Panc1 (cell line): ENCODE results near the gene S100A10. TPM values are rescaled to one million over a fixed set of nuclear protein-coding genes. Genes with fewer than 3 reads are reported as not detected.

Experiments
- ATAC-seq: fragments of 200-7000 bp; cut with Tn5 transposase; 2 replicates; pipeline ENCODE4 v1.9.1; 2020; ENCODE audit warnings: mild to moderate bottlenecking, moderate library complexity
- BruUV-seq: library from RNA; stranded (reverse); fragments of 400-500 nt; replicated peaks from 2 replicates; lab custom pipeline; 2021; lab: Mats Ljungman, UMichigan
- CTCF ChIA-PET: fragments of 300-600 bp; sonication (Branson Sonifier 250); formaldehyde crosslinking; loops from one replicate; lab custom pipeline; 2022; ENCODE audit warnings: antibody characterized with exemption; lab: Charles Lee
- POLR2A ChIA-PET: fragments of 300-600 bp; sonication (Branson Sonifier 250); formaldehyde crosslinking; loops from one replicate; lab custom pipeline; 2022; ENCODE audit warnings: antibody characterized with exemption; lab: Charles Lee
- DNase-seq: peaks from one replicate; pipeline ENCODE4 v3.0.0-alpha.2; 2010; ENCODE audit warnings: low read depth, low spot score
- H3K27ac ChIP-seq: 2 replicates; pipeline ENCODE4 v1.5.1; 2011; ENCODE audit warnings: mild to moderate bottlenecking, low read length, inconsistent platforms
- H3K27me3 ChIP-seq: fragments of 200-500 bp; sonication (Bioruptor generic); 2 replicates; pipeline ENCODE4 v1.6.0; 2014; ENCODE audit warnings: low read length, inconsistent platforms; ENCODE audit not compliant: control insufficient read depth, insufficient read depth
- H3K36me3 ChIP-seq: fragments of 200-500 bp; sonication (Bioruptor generic); 2 replicates; pipeline ENCODE4 v1.5.1; 2014; ENCODE audit warnings: inconsistent platforms, mild to moderate bottlenecking, low read length, moderate library complexity; ENCODE audit not compliant: control insufficient read depth, insufficient read depth
- H3K4me1 ChIP-seq: 2 replicates; pipeline ENCODE4 v1.5.1; 2011; ENCODE audit warnings: inconsistent platforms, mild to moderate bottlenecking, low read length, moderate library complexity; ENCODE audit not compliant: control insufficient read depth, insufficient read depth
- H3K4me3 ChIP-seq, 2 experiments: 2 replicates each; pipeline ENCODE4 v1.5.1; 2011 to 2012; ENCODE audit warnings: low read depth in 2 of 2, low read length in 2 of 2, mild to moderate bottlenecking in 2 of 2, inconsistent platforms in 1 of 2, moderate library complexity in 1 of 2
- H3K9me3 ChIP-seq: fragments of 200-500 bp; sonication (Bioruptor generic); 2 replicates; pipeline ENCODE4 v1.5.1; 2014; ENCODE audit warnings: low read depth, mild to moderate bottlenecking, inconsistent platforms, low read length, moderate library complexity; ENCODE audit not compliant: control insufficient read depth, insufficient read depth
- POLR2AphosphoS5 ChIP-seq: IDR thresholded peaks from 2 replicates; pipeline ENCODE4 v1.6.1; 2012; ENCODE audit warnings: mild to moderate bottlenecking, low read depth, low read length, moderate library complexity
- REST ChIP-seq, 2 experiments: IDR thresholded peaks; 2 replicates each; pipeline ENCODE4 v1.6.1; 2011 to 2012; ENCODE audit warnings: low read depth in 2 of 2, control low read depth in 1 of 2, low read length in 1 of 2, mild to moderate bottlenecking in 1 of 2, moderate library complexity in 1 of 2; ENCODE audit not compliant: insufficient read depth in 1 of 2
- SIN3A ChIP-seq: IDR thresholded peaks from 2 replicates; pipeline ENCODE4 v1.6.1; 2012; ENCODE audit warnings: low read depth, mild to moderate bottlenecking, low read length, moderate library complexity, borderline replicate concordance; ENCODE audit not compliant: insufficient read depth
- TCF7L2 ChIP-seq: IDR thresholded peaks from 2 replicates; pipeline ENCODE4 v1.6.1; 2011; ENCODE audit warnings: mild to moderate bottlenecking, low read depth, low read length, inconsistent platforms
- in situ Hi-C: cut with HindIII; loops from 2 replicates; pipeline ENCODE4 v1.10.0; 2016; ENCODE audit warnings: low sequenced_read_pairs, low pct_unique_long_range_greater_than_20kb
- intact Hi-C: fragments of 100-400 bp; cut with micrococcal nuclease; formaldehyde crosslinking; loops from one replicate; pipeline ENCODE4 v1.10.0; 2022; ENCODE audit not compliant: unreplicated experiment
- total RNA-seq: library from RNA; stranded (reverse); gene quantifications from one replicate; pipeline ENCODE4 v1.2.1, GENCODE V29; 2021; ENCODE audit not compliant: unreplicated experiment
- TF ChIP-seq, protein P1 (sequence below): fragments of 450-650 bp; IDR thresholded peaks from 2 replicates; pipeline ENCODE4 v1.5.1; 2017; ENCODE audit warnings: mild to moderate bottlenecking

S100A10 gene
- total RNA-seq, 1 experiment from 2014 or later = 1,621 TPM

DNA sequence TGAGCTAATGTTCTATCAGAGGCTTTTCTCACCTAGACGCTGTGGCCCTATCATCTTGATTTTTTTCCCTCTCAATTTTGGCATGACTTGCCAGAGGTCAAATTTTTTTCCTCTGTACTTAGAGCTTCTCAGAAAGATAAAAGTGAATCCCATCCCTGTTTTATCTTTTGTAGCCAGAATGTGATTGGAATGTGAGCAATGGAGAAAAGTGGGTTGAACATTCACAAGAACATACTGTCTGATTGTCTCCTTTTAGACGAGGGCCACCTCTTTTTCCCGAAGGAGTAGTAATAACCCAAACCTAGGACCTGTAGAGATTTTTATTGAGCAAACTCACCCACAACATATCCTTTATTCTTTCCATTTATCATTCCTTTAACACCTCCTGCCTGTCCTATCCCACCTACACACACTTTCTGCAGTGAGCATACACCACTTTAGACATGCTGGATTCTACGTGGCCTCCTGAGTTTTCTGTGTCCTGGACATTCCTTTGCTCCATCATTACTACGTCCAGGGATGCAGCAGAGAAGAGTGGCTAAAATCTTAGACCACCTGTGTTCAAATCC is 15.9 kb downstream of the S100A10 start:
- ChIA-PET CTCF (interaction anchor here (1.5 kb wide), 1 partner anchor 10 kb away, joined by 5 read pairs; no protein-coding TSS in a partner anchor), POLR2A (interaction anchor here (1.0 kb wide), 2 partner anchors 36 to 42 kb away, joined by 3 read pairs; no protein-coding TSS in a partner anchor)
- no peaks in the 10 kb centered on the region for H3K27me3 ChIP-seq
- H3K4me3 ChIP-seq = no peak overlapping the region
- peaks cover 92% of the 10 kb centered on the region for H3K4me1 ChIP-seq
- H3K9me3 ChIP-seq = no peaks in the 10 kb centered on the region
- BruUV-seq = no TSS peak
- no peak for DNase-seq
- TF ChIP-seq TCF7L2 = no peak
- no peak for TF ChIP-seq REST (IDR thresholded peaks at IDR 0.05; ENCODE audit: insufficient read depth in 1 of 2, low read depth in 2 of 2, low read length in 1 of 2)
- TF ChIP-seq, protein P1, sequence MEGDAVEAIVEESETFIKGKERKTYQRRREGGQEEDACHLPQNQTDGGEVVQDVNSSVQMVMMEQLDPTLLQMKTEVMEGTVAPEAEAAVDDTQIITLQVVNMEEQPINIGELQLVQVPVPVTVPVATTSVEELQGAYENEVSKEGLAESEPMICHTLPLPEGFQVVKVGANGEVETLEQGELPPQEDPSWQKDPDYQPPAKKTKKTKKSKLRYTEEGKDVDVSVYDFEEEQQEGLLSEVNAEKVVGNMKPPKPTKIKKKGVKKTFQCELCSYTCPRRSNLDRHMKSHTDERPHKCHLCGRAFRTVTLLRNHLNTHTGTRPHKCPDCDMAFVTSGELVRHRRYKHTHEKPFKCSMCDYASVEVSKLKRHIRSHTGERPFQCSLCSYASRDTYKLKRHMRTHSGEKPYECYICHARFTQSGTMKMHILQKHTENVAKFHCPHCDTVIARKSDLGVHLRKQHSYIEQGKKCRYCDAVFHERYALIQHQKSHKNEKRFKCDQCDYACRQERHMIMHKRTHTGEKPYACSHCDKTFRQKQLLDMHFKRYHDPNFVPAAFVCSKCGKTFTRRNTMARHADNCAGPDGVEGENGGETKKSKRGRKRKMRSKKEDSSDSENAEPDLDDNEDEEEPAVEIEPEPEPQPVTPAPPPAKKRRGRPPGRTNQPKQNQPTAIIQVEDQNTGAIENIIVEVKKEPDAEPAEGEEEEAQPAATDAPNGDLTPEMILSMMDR = no peak
- no peak for TF ChIP-seq POLR2AphosphoS5
- no peak for TF ChIP-seq SIN3A
- in situ Hi-C loops (no loop called here), intact Hi-C loops (no loop called here)
- peaks cover 5% of the 10 kb centered on the region; the same call in 1 of the 2 replicates for H3K36me3 ChIP-seq
- no peak for ATAC-seq
- peak overlapping the region; percentile 99 for H3K27ac ChIP-seq

GRCh38 chr1:151976858-151977257 is 16.8 kb downstream of the S100A10 start:
- Histone ChIP-seq H3K4me1 (peaks cover 92% of the 10 kb centered on the region), H3K27ac (peak overlapping the region; percentile 99), H3K4me3 (no peak overlapping the region), H3K36me3 (no peaks in the 10 kb centered on the region), H3K9me3 (no peaks in the 10 kb centered on the region), H3K27me3 (no peaks in the 10 kb centered on the region)
- intact Hi-C loops = no loop called here
- peak; percentile 41; the same call in 1 of the 2 replicates for ATAC-seq
- in situ Hi-C loops = no loop called here
- TF ChIP-seq TCF7L2 = no peak
- no peak for TF ChIP-seq POLR2AphosphoS5
- no peak for TF ChIP-seq SIN3A
- TF ChIP-seq, protein P1 = no peak
- ChIA-PET POLR2A (interaction anchor here (0.5 to 1.0 kb wide), 3 partner anchors 10 to 311 kb away, joined by 3 to 7 read pairs (median 3); no protein-coding TSS in a partner anchor), CTCF (interaction anchor here (0.6 to 1.5 kb wide), 2 partner anchors 9 to 50 kb away, joined by 3 to 5 read pairs; no protein-coding TSS in a partner anchor)
- no peak for DNase-seq
- no TSS peak for BruUV-seq
